Thyroid gland (tissue), 4 donors: ENCODE results near the gene THAP7. TPM values are rescaled to one million over a fixed set of nuclear protein-coding genes. Genes with fewer than 3 reads are reported as not detected.
"Not testable (repeated sequence)": the region's sequence is repeated elsewhere in the genome, so short reads cannot be mapped to it uniquely, and the experiment has no call there.

Source experiments
- DNase-seq, 2 donors: peaks; one replicate each; pipeline ENCODE4 v3.0.0-alpha.2; 2019
- H3K27ac ChIP-seq, 3 donors: fragments of 200-600 bp; sonication (generic); 1 replicate in 2 of 3; 2 replicates in 1 of 3; pipeline ENCODE4 v1.5.1; 2016 to 2019; ENCODE audit warnings: mild to moderate bottlenecking in 1 of 3, moderate library complexity in 1 of 3
- H3K27me3 ChIP-seq: fragments of 200-600 bp; sonication (generic); one replicate; pipeline ENCODE4 v1.5.1; 2019
- H3K36me3 ChIP-seq, 2 donors: fragments of 200-600 bp; sonication (generic); one replicate each; pipeline ENCODE4 v1.5.1; 2016 to 2019
- H3K4me1 ChIP-seq, 2 donors: fragments of 200-600 bp; sonication (generic); one replicate each; pipeline ENCODE4 v1.5.1; 2017 to 2019
- H3K4me3 ChIP-seq, 3 donors: fragments of 200-600 bp; sonication (generic); replicated peaks in 1 of 3; 1 replicate in 2 of 3; 2 replicates in 1 of 3; pipeline ENCODE4 v1.5.1; 2016; ENCODE audit warnings: mild to moderate bottlenecking in 1 of 3
- H3K9me3 ChIP-seq: fragments of 200-600 bp; sonication (generic); one replicate; pipeline ENCODE4 v1.5.1; 2017
- POLR2A ChIP-seq, 2 donors: fragments of 450-650 bp; IDR thresholded peaks; one replicate each; pipeline ENCODE4 v1.6.1; 2017; ENCODE audit warnings: antibody characterized with exemption in 2 of 2, mild to moderate bottlenecking in 2 of 2, moderate library complexity in 1 of 2
- WGBS, 2 donors: methylation state at CpG; one replicate each; pipeline ENCODE4 v1.1.5; 2017; 5-methylcytosine and 5-hydroxymethylcytosine counted together
- intact Hi-C: fragments of 100-400 bp; cut with DNase I; formaldehyde crosslinking; loops from one replicate; pipeline ENCODE4 v1.15.1; 2023
- total RNA-seq, 4 donors: library from RNA; depleted of rRNA; stranded (reverse); fragments of >200 nt; gene quantifications; one replicate each; pipeline ENCODE4 v1.2.3, GENCODE V29; 2016
- TF ChIP-seq, protein P1 (sequence below), 6 experiments: fragments of 200-600 bp in 3 of 6; fragments of 450-650 bp in 3 of 6; sonication (generic) in 3 of 6; IDR thresholded peaks; one replicate each; pipeline ENCODE4 v1.5.1; 2016 to 2019; ENCODE audit warnings: antibody characterized with exemption in 6 of 6, mild to moderate bottlenecking in 2 of 6, inconsistent platforms in 1 of 6, moderate library complexity in 1 of 6

Gene THAP7
- total RNA-seq, 4 donors from 2014 or later: 51.0 to 75.0 (median 58.9) TPM

DNA sequence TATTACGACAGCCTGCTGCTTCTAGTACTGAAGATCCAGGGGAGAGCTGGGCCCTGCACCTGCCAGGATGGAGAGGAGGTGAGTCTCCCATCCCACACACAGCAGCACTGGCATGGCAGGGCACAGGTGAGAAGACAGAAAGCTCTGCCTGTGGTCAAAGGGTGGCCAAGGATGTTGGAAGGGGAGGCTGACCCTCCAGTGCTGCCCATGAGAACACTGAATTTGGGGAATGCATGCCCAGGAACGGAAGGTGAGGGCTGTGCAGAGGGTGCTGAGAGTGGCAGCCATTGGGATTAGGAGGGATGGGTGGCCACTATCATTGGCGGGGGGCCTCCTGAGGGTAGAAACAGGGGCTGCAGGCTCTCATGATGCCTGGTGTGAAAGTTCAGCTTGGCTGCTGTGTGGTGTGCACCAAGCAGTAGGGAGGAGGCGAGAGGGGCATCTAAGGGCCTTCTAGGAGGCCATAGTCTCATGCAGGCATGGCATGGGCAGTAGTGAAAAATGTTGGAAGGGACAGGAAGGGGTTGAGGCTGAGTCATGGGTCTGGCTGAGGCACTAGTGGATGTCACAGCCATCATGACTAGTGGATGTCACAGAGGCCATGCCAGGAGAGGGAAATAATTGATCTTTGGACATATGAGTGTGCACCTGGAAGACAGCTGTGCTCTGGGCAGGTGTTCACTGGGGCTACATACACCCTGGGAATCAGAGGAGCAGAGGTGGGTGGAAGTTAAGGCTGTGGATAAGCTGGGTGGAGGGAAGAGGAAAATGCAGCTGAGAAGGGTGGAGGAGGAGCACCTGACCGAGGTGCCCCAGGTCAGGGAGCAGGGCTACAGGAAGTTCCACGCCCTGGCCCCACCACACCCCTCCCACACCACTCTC lies 41.3 kb upstream of the THAP7 start:
- Histone ChIP-seq H3K27me3 (no peaks in the 10 kb centered on the region), H3K9me3 (no peaks in the 10 kb centered on the region), H3K4me1 (peaks cover 7 to 12% of the 10 kb centered on the region in 2 donors), H3K4me3 (no peak overlapping the region), H3K36me3 (no peaks in the 10 kb centered on the region), H3K27ac (no peak overlapping the region)
- WGBS, 2 donors: 86 to 90% methylated on average over 6 of the region's 6 CpGs
- intact Hi-C loops: no loop called here
- no peak for DNase-seq
- TF ChIP-seq POLR2A (IDR thresholded peaks at IDR 0.05): no peak
- TF ChIP-seq, protein P1, sequence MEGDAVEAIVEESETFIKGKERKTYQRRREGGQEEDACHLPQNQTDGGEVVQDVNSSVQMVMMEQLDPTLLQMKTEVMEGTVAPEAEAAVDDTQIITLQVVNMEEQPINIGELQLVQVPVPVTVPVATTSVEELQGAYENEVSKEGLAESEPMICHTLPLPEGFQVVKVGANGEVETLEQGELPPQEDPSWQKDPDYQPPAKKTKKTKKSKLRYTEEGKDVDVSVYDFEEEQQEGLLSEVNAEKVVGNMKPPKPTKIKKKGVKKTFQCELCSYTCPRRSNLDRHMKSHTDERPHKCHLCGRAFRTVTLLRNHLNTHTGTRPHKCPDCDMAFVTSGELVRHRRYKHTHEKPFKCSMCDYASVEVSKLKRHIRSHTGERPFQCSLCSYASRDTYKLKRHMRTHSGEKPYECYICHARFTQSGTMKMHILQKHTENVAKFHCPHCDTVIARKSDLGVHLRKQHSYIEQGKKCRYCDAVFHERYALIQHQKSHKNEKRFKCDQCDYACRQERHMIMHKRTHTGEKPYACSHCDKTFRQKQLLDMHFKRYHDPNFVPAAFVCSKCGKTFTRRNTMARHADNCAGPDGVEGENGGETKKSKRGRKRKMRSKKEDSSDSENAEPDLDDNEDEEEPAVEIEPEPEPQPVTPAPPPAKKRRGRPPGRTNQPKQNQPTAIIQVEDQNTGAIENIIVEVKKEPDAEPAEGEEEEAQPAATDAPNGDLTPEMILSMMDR (IDR thresholded peaks at IDR 0.05): no peak

DNA sequence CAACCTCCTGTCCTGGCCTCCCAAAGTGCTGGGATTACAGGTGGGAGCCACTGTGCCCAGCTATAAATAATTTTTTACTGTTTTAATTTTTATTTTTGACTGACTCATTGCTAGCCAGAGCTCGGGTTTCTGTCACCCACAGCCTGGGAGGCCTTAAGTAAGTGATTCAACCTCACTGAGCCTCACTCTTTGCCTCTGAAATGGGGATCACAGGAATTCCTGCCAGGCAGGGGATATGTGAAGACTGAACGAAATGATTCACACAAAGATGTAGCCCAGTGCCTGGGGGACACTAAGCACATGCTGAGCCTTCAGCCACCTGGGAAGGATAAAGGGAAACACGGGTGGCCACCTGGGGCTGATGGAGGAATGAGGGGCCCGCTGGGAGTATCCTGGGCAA lies 40.0 kb upstream of the THAP7 start:
- Histone ChIP-seq H3K27ac (no peak overlapping the region), H3K9me3 (no peaks in the 10 kb centered on the region), H3K4me3 (no peak overlapping the region), H3K4me1 (peaks cover 7 to 12% of the 10 kb centered on the region in 2 donors), H3K36me3 (no peaks in the 10 kb centered on the region), H3K27me3 (no peaks in the 10 kb centered on the region)
- DNase-seq: no peak
- 78 to 87% methylated on average over 2 to 4 of the region's 4 CpGs for WGBS, 2 donors
- intact Hi-C loops: no loop called here
- no peak for TF ChIP-seq POLR2A (IDR thresholded peaks at IDR 0.05)
- TF ChIP-seq, protein P1 (IDR thresholded peaks at IDR 0.05): no peak

DNA sequence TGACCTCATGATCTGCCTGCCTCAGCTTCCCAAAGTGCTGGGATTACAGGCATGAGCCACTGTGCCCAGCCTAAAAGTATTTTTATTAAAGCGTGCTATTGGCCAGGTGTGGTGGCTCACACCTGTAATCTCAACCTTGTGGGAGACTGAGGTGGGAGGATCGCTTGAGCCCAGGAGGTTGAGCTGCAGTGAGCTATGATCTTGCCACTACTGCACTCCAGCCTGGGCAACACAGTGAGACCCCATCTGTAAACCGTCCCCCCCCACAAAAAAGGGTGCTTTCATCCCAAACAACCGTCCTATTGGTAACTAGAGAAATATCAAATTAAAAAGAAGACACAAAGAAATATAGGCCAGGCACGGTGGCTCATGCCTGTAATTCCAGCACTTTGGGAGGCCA lies 37.2 kb upstream of the THAP7 start:
- intact Hi-C loops, H3K9me3 ChIP-seq, H3K4me3 ChIP-seq, H3K27ac ChIP-seq, DNase-seq, H3K4me1 ChIP-seq, H3K36me3 ChIP-seq, H3K27me3 ChIP-seq: not testable (repeated sequence)
- WGBS, 2 donors: 94% methylated on average over 5 of the region's 5 CpGs

DNA sequence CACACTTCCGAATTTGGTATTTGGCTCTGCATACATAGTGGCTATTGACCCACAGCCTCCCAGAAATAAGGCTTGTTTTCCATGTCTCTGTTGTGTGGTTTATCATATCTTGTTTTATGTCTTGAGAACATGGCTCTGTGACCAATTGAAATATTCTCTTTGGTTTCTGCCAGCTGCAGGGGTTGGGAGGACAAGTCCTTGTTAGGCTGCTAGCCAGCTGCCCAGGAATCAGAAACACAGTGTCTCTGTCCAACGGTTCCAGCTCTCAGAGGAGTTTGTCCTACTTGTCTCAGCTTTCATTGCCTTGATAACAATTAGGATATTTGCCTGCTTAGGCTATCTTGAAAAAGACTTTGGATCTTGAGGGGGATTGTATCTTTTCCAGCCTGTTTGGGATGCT lies 36.5 kb upstream of the THAP7 start:
- Histone ChIP-seq H3K9me3 (no peaks in the 10 kb centered on the region), H3K4me1 (no peaks in the 10 kb centered on the region), H3K27me3 (no peaks in the 10 kb centered on the region), H3K36me3 (no peaks in the 10 kb centered on the region), H3K4me3 (no peak overlapping the region), H3K27ac (no peak overlapping the region)
- 40 to 51% methylated on average over 2 of the region's 2 CpGs for WGBS, 2 donors
- intact Hi-C loops: no loop called here
- TF ChIP-seq POLR2A (IDR thresholded peaks at IDR 0.05): no peak
- TF ChIP-seq, protein P1 (IDR thresholded peaks at IDR 0.05): no peak
- no peak for DNase-seq

DNA sequence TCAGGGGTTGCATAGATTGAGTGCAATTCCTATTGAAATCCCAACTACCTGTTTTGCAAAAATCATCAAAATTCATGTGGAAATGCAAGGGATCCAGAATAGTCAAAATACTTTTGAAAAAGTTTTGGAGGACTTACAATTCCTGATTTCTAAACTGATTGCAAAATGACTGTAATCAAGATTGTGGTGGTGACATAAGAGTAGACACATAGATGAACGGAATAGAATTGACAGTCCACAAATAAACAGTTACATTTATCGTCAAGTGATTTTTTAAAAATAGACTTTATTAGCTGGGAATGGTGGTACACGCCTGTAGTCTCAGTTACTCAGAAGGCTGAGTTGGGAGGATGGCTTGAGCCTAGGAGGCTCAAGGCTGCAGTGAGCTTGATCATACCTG lies 33.1 kb upstream of the THAP7 start:
- WGBS, 2 donors: 92 to 93% methylated on average over 3 of the region's 3 CpGs

More for the DNA sequence above, 33.1 kb upstream of the THAP7 start:
- no peak for DNase-seq
- H3K36me3 ChIP-seq: no peaks in the 10 kb centered on the region
- no peaks in the 10 kb centered on the region for H3K9me3 ChIP-seq
- H3K4me3 ChIP-seq: no peak overlapping the region
- H3K4me1 ChIP-seq: peaks cover 4 to 11% of the 10 kb centered on the region in 2 donors
- H3K27me3 ChIP-seq: no peaks in the 10 kb centered on the region
- H3K27ac ChIP-seq: no peak overlapping the region
- intact Hi-C loops: no loop called here
- TF ChIP-seq POLR2A (IDR thresholded peaks at IDR 0.05): no peak
- TF ChIP-seq, protein P1 (IDR thresholded peaks at IDR 0.05): no peak
